Skeletal muscle cell (primary cell): ENCODE data around the gene GRK2.
A peak's percentile ranks its signal among the peaks of the same experiment; 100 is the strongest.

Experiments used
- DNase-seq: peaks from one replicate; pipeline ENCODE4 v3.0.0-alpha.2; 2010; ENCODE audit warnings: low read depth
- H3K4me3 ChIP-seq: 2 replicates; pipeline ENCODE4 v1.5.1; 2011; ENCODE audit warnings: low read depth, mild to moderate bottlenecking, control low read depth, low read length, moderate library complexity

Gene GRK2

GRCh38 chr11:67290801-67291200 lies 24.5 kb downstream of the GRK2 start:
- no peak overlapping the region for H3K4me3 ChIP-seq
- DNase-seq = no peak

- no peak overlapping the region for H3K4me3 ChIP-seq
- no peak for DNase-seq
These were observed 25.5 kb downstream of the GRK2 start for GRCh38 chr11:67291481-67292381.

GRCh38 chr11:67292671-67293070 lies 26.4 kb downstream of the GRK2 start:
- no peak for DNase-seq
- H3K4me3 ChIP-seq = no peak overlapping the region

GRCh38 chr11:67293090-67293489 lies 26.8 kb downstream of the GRK2 start:
- DNase-seq = no peak
- no peak overlapping the region for H3K4me3 ChIP-seq

GRCh38 chr11:67295846-67296245 lies 29.6 kb downstream of the GRK2 start:
- no peak overlapping the region for H3K4me3 ChIP-seq
- no peak for DNase-seq

- H3K4me3 ChIP-seq = no peak overlapping the region
- DNase-seq = no peak
These were observed 32.5 kb downstream of the GRK2 start for GRCh38 chr11:67298786-67299185.

GRCh38 chr11:67299471-67300191 lies 33.4 kb downstream of the GRK2 start:
- no peak overlapping the region for H3K4me3 ChIP-seq
- no peak for DNase-seq

GRCh38 chr11:67300256-67300755 lies 34.0 kb downstream of the GRK2 start:
- no peak for DNase-seq
- H3K4me3 ChIP-seq = no peak overlapping the region

- H3K4me3 ChIP-seq = no peak overlapping the region
- no peak for DNase-seq
These were observed 34.6 kb downstream of the GRK2 start for GRCh38 chr11:67300756-67301312.

- no peak overlapping the region for H3K4me3 ChIP-seq
- DNase-seq = no peak
These were observed 35.1 kb downstream of the GRK2 start for GRCh38 chr11:67301313-67301921.

- H3K4me3 ChIP-seq = no peak overlapping the region
- no peak for DNase-seq
These were observed 35.8 kb downstream of the GRK2 start for GRCh38 chr11:67301951-67302516.

- peak overlapping the region; percentile 83 for H3K4me3 ChIP-seq
- DNase-seq = no peak
These were observed 36.4 kb downstream of the GRK2 start for GRCh38 chr11:67302571-67303131.

- peak within 1 kb of the TSS; percentile 83 for H3K4me3 ChIP-seq
- DNase-seq = no peak
These were observed 37.0 kb downstream of the GRK2 start, which contains the start of gene SSH3 for GRCh38 chr11:67303132-67303834. Gene SSH3, plus strand, starts transcription at chr11:67303530. Its CDS starts 96 bp downstream, at chr11:67303626.

- peak overlapping the region; percentile 83 for H3K4me3 ChIP-seq
- no peak for DNase-seq
These were observed 37.6 kb downstream of the GRK2 start for GRCh38 chr11:67303835-67304411.

- peak overlapping the region; percentile 83 for H3K4me3 ChIP-seq
- no peak for DNase-seq
These were observed 38.3 kb downstream of the GRK2 start for GRCh38 chr11:67304511-67305113.

- H3K4me3 ChIP-seq = no peak overlapping the region
- DNase-seq = no peak
These were observed 40.7 kb downstream of the GRK2 start for GRCh38 chr11:67306769-67307544.

- no peak for DNase-seq
- H3K4me3 ChIP-seq = no peak overlapping the region
These were observed 41.3 kb downstream of the GRK2 start for GRCh38 chr11:67307545-67308001.
